OCI-LY7 (cell line): ENCODE results near the gene NENF. TPM values are rescaled to one million over a fixed set of nuclear protein-coding genes. Genes with fewer than 3 reads are reported as not detected.

ENCODE experiments used
- BruUV-seq: library from RNA; stranded (reverse); fragments of 400-500 nt; replicated peaks from 2 replicates; lab custom pipeline; 2021; lab: Mats Ljungman, UMichigan
- CTCF ChIA-PET: fragments of 300-600 bp; sonication (Branson Sonifier 250); formaldehyde crosslinking; loops from one replicate; lab custom pipeline; 2022; ENCODE audit warnings: antibody characterized with exemption; ENCODE audit not compliant: unreplicated experiment; lab: Charles Lee
- POLR2A ChIA-PET: fragments of 300-600 bp; sonication (Branson Sonifier 250); formaldehyde crosslinking; loops from one replicate; lab custom pipeline; 2022; ENCODE audit warnings: antibody characterized with exemption; lab: Charles Lee
- DNase-seq: peaks from one replicate; pipeline ENCODE4 v3.0.0-alpha.2; 2015; ENCODE audit warnings: low spot score
- H2AFZ ChIP-seq: fragments of 200-600 bp; sonication (generic), shearing (Covaris generic); 2 replicates; pipeline ENCODE4 v1.6.1; 2014; ENCODE audit warnings: mild to moderate bottlenecking, antibody characterized with exemption, low read length, moderate library complexity
- H3K27ac ChIP-seq: fragments of 200-600 bp; sonication (generic); 2 replicates; pipeline ENCODE4 v1.5.1; 2014; ENCODE audit warnings: mixed run types, low read depth, mild to moderate bottlenecking, moderate library complexity, low read length, inconsistent platforms; ENCODE audit not compliant: poor library complexity, severe bottlenecking
- H3K36me3 ChIP-seq: fragments of 200-600 bp; sonication (generic); 2 replicates; pipeline ENCODE4 v1.6.1; 2014; ENCODE audit warnings: mild to moderate bottlenecking, antibody characterized with exemption, low read length, moderate library complexity, mixed read lengths; ENCODE audit not compliant: insufficient read depth
- H3K4me1 ChIP-seq: fragments of 200-600 bp; sonication (generic); 2 replicates; pipeline ENCODE4 v1.5.1; 2014; ENCODE audit warnings: mild to moderate bottlenecking, low read length; ENCODE audit not compliant: insufficient read depth, poor library complexity, severe bottlenecking
- H3K4me2 ChIP-seq: fragments of 200-600 bp; sonication (generic); 2 replicates; pipeline ENCODE4 v1.6.1; 2014; ENCODE audit warnings: mild to moderate bottlenecking, low read length
- H3K4me3 ChIP-seq: fragments of 200-600 bp; sonication (generic); 2 replicates; pipeline ENCODE4 v1.5.1; 2014; ENCODE audit warnings: mild to moderate bottlenecking, low read depth, low read length; ENCODE audit not compliant: poor library complexity, severe bottlenecking
- H3K79me2 ChIP-seq: fragments of 200-600 bp; sonication (generic); 2 replicates; pipeline ENCODE4 v1.6.1; 2016; ENCODE audit warnings: low read depth, mild to moderate bottlenecking, low read length, moderate library complexity, mixed read lengths; ENCODE audit not compliant: insufficient read depth
- H3K9me2 ChIP-seq: fragments of 200-600 bp; sonication (generic); 2 replicates; pipeline ENCODE4 v1.6.1; 2016; ENCODE audit warnings: mild to moderate bottlenecking, low read length, mixed read lengths; ENCODE audit not compliant: insufficient read depth
- H3K9me3 ChIP-seq: fragments of 200-600 bp; sonication (generic); 2 replicates; pipeline ENCODE4 v1.6.1; 2014; ENCODE audit warnings: mild to moderate bottlenecking, mixed run types, low read length, mixed read lengths
- H4K20me1 ChIP-seq: fragments of 200-600 bp; sonication (generic); 2 replicates; pipeline ENCODE4 v1.6.1; 2014; ENCODE audit warnings: mild to moderate bottlenecking, antibody characterized with exemption, low read length, moderate library complexity, mixed read lengths; ENCODE audit not compliant: insufficient read depth
- CTCF ChIP-seq: fragments of 200-600 bp; sonication (generic); conservative IDR thresholded peaks from 2 replicates; pipeline ENCODE4 v1.5.1; 2014; ENCODE audit warnings: mild to moderate bottlenecking, antibody characterized with exemption, low read length, moderate library complexity, mixed read lengths
- EZH2phosphoT487 ChIP-seq: fragments of 200-600 bp; sonication (generic); IDR thresholded peaks from 2 replicates; pipeline ENCODE4 v1.6.1; 2018; ENCODE audit warnings: low read depth, borderline replicate concordance, mild to moderate bottlenecking, mixed run types, antibody characterized with exemption, low read length, moderate library complexity, mixed read lengths
- intact Hi-C: fragments of 100-400 bp; cut with micrococcal nuclease; formaldehyde crosslinking; loops from one replicate; pipeline ENCODE4 v1.10.0; 2022; ENCODE audit not compliant: unreplicated experiment
- total RNA-seq, 2 experiments: library from RNA; depleted of rRNA in 1 of 2; stranded (reverse); fragments of >200 nt in 1 of 2; shearing (Covaris generic) in 1 of 2; gene quantifications; 2 replicates each; pipeline ENCODE4 v1.2.3, GENCODE V29; 2014 to 2022

NENF gene
- total RNA-seq, 2 experiments from 2014 or later: 12.7 to 15.5 TPM

- H3K79me2 ChIP-seq: no peaks in the 10 kb centered on the region
- H3K4me2 ChIP-seq: no peak overlapping the region
- POLR2A ChIA-PET: interaction anchor here (0.6 to 0.7 kb wide), 2 partner anchors 54 to 87 kb away, joined by 3 read pairs; no protein-coding TSS in a partner anchor
- H3K9me2 ChIP-seq: no peaks in the 10 kb centered on the region
- TF ChIP-seq CTCF (no peak), EZH2phosphoT487 (no peak)
- H4K20me1 ChIP-seq: no peaks in the 10 kb centered on the region
- peaks cover 11% of the 10 kb centered on the region for H3K4me1 ChIP-seq
- no peak overlapping the region for H3K27ac ChIP-seq
- CTCF ChIA-PET: no interaction called here
- intact Hi-C loops: loop anchor here (10.0 kb wide), 1 partner anchor 168 kb away; the partner anchor contains the start of gene PPP2R5A
- H3K4me3 ChIP-seq: no peak overlapping the region
- DNase-seq: no peak
- no peak overlapping the region for H2AFZ ChIP-seq
- H3K36me3 ChIP-seq: no peaks in the 10 kb centered on the region
- H3K9me3 ChIP-seq: no peaks in the 10 kb centered on the region
- BruUV-seq: no TSS peak
Observed at GRCh38 chr1:212452323-212453155, 19.8 kb downstream of the NENF start.

GRCh38 chr1:212453156-212453857 lies 20.6 kb downstream of the NENF start:
- no peak overlapping the region for H3K4me3 ChIP-seq
- DNase-seq: no peak
- ChIA-PET CTCF (no interaction called here), POLR2A (no interaction called here)
- no peaks in the 10 kb centered on the region for H3K36me3 ChIP-seq
- TF ChIP-seq CTCF: no peak
- no peak for TF ChIP-seq EZH2phosphoT487
- H3K9me2 ChIP-seq: no peaks in the 10 kb centered on the region
- H2AFZ ChIP-seq: no peak overlapping the region
- no peaks in the 10 kb centered on the region for H4K20me1 ChIP-seq
- BruUV-seq: no TSS peak
- peaks cover 11% of the 10 kb centered on the region for H3K4me1 ChIP-seq
- H3K9me3 ChIP-seq: no peaks in the 10 kb centered on the region
- H3K27ac ChIP-seq: no peak overlapping the region
- no peak overlapping the region for H3K4me2 ChIP-seq
- intact Hi-C loops: loop anchor here (10.0 kb wide), 1 partner anchor 169 kb away; the partner anchor contains the start of gene PPP2R5A
- no peaks in the 10 kb centered on the region for H3K79me2 ChIP-seq
